ENCODE data around the gene ZSCAN26.

ZSCAN26 gene

GRCh38 chr6:28235912-28236452 lies 31.0 kb upstream of the ZSCAN26 start:
- Histone ChIP-seq H3K27ac (ENCODE audit: low read depth, low read length) (no peak overlapping the region), H3K9me2 (replicated peaks; ENCODE audit: insufficient read depth, low read length) (no peaks in the 10 kb centered on the region), H3K36me3 (ENCODE audit: low read length) (peaks cover 4% of the 10 kb centered on the region; the same call in 1 of the 2 replicates), H3K4me2 (ENCODE audit: low read depth, low read length, poor library complexity, severe bottlenecking) (no peak overlapping the region), H2AFZ (ENCODE audit: low read depth, low read length, severe bottlenecking) (no peak overlapping the region), H3K9me3 (ENCODE audit: insufficient read depth, low read length) (no peaks in the 10 kb centered on the region), H3K4me3 (ENCODE audit: insufficient read depth, low read length, poor library complexity, severe bottlenecking) (no peak overlapping the region), H3K79me2 (ENCODE audit: insufficient read depth, low read length) (no peaks in the 10 kb centered on the region), H3K9ac (ENCODE audit: low read length) (no peak overlapping the region), H3K27me3 (ENCODE audit: low read length) (no peaks in the 10 kb centered on the region), H4K20me1 (ENCODE audit: low read depth, low read length) (no peaks in the 10 kb centered on the region), H3F3A (ENCODE audit: insufficient read depth) (no peaks in the 10 kb centered on the region)
- TF ChIP-seq EZH2phosphoT487 (conservative IDR thresholded peaks at IDR 0.05; ENCODE audit: low read length), result no peak
- TF ChIP-seq, protein P1, sequence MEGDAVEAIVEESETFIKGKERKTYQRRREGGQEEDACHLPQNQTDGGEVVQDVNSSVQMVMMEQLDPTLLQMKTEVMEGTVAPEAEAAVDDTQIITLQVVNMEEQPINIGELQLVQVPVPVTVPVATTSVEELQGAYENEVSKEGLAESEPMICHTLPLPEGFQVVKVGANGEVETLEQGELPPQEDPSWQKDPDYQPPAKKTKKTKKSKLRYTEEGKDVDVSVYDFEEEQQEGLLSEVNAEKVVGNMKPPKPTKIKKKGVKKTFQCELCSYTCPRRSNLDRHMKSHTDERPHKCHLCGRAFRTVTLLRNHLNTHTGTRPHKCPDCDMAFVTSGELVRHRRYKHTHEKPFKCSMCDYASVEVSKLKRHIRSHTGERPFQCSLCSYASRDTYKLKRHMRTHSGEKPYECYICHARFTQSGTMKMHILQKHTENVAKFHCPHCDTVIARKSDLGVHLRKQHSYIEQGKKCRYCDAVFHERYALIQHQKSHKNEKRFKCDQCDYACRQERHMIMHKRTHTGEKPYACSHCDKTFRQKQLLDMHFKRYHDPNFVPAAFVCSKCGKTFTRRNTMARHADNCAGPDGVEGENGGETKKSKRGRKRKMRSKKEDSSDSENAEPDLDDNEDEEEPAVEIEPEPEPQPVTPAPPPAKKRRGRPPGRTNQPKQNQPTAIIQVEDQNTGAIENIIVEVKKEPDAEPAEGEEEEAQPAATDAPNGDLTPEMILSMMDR (IDR thresholded peaks at IDR 0.05; ENCODE audit: insufficient read depth, low read length, poor library complexity, severe bottlenecking), result no peak

- H3K27ac ChIP-seq (ENCODE audit: low read depth, low read length), result no peak overlapping the region
- H3K36me3 ChIP-seq (ENCODE audit: low read length), result peaks cover 5% of the 10 kb centered on the region; the same call in 1 of the 2 replicates
- no peak overlapping the region for H3K9ac ChIP-seq (ENCODE audit: low read length)
- TF ChIP-seq, protein P1 (IDR thresholded peaks at IDR 0.05; ENCODE audit: insufficient read depth, low read length, poor library complexity, severe bottlenecking), result no peak
- no peak for TF ChIP-seq EZH2phosphoT487 (conservative IDR thresholded peaks at IDR 0.05; ENCODE audit: low read length)
- H2AFZ ChIP-seq (ENCODE audit: low read depth, low read length, severe bottlenecking), result no peak overlapping the region
- no peaks in the 10 kb centered on the region for H3K9me3 ChIP-seq (ENCODE audit: insufficient read depth, low read length)
- H3K79me2 ChIP-seq (ENCODE audit: insufficient read depth, low read length), result no peaks in the 10 kb centered on the region
- no peaks in the 10 kb centered on the region for H3K9me2 ChIP-seq (replicated peaks; ENCODE audit: insufficient read depth, low read length)
- H4K20me1 ChIP-seq (ENCODE audit: low read depth, low read length), result no peaks in the 10 kb centered on the region
- no peaks in the 10 kb centered on the region for H3K27me3 ChIP-seq (ENCODE audit: low read length)
- no peaks in the 10 kb centered on the region for H3F3A ChIP-seq (ENCODE audit: insufficient read depth)
- no peak overlapping the region for H3K4me3 ChIP-seq (ENCODE audit: insufficient read depth, low read length, poor library complexity, severe bottlenecking)
- no peak overlapping the region for H3K4me2 ChIP-seq (ENCODE audit: low read depth, low read length, poor library complexity, severe bottlenecking)
Observed at GRCh38 chr6:28239636-28240035, 27.3 kb upstream of the ZSCAN26 start.

- Histone ChIP-seq H3K9me2 (replicated peaks; ENCODE audit: insufficient read depth, low read length) (no peaks in the 10 kb centered on the region), H3K36me3 (ENCODE audit: low read length) (peaks cover 9% of the 10 kb centered on the region; the same call in 1 of the 2 replicates), H3K27me3 (ENCODE audit: low read length) (no peaks in the 10 kb centered on the region), H3K9me3 (ENCODE audit: insufficient read depth, low read length) (no peaks in the 10 kb centered on the region), H4K20me1 (ENCODE audit: low read depth, low read length) (no peaks in the 10 kb centered on the region), H3K4me2 (ENCODE audit: low read depth, low read length, poor library complexity, severe bottlenecking) (no peak overlapping the region), H3F3A (ENCODE audit: insufficient read depth) (no peaks in the 10 kb centered on the region), H3K9ac (ENCODE audit: low read length) (no peak overlapping the region), H3K4me3 (ENCODE audit: insufficient read depth, low read length, poor library complexity, severe bottlenecking) (no peak overlapping the region), H3K27ac (ENCODE audit: low read depth, low read length) (no peak overlapping the region), H2AFZ (ENCODE audit: low read depth, low read length, severe bottlenecking) (no peak overlapping the region), H3K79me2 (ENCODE audit: insufficient read depth, low read length) (no peaks in the 10 kb centered on the region)
- TF ChIP-seq EZH2phosphoT487 (conservative IDR thresholded peaks at IDR 0.05; ENCODE audit: low read length), result no peak
- TF ChIP-seq, protein P1 (IDR thresholded peaks at IDR 0.05; ENCODE audit: insufficient read depth, low read length, poor library complexity, severe bottlenecking), result no peak
Observed at GRCh38 chr6:28240471-28240870, 26.5 kb upstream of the ZSCAN26 start.
